Subcutaneous abdominal adipose tissue (tissue), 5 donors: ENCODE measurements around the gene CIBAR2.

ENCODE experiments used
- H3K27ac ChIP-seq: one replicate; pipeline ENCODE4 v1.7.0; 2013; ENCODE audit warnings: low read depth, mild to moderate bottlenecking, inconsistent platforms, low read length, moderate library complexity
- H3K27me3 ChIP-seq, 5 donors: one replicate each; pipeline ENCODE4 v1.7.0; 2013; ENCODE audit warnings: low read length in 5 of 5, inconsistent platforms in 1 of 5; ENCODE audit not compliant: control insufficient read depth in 5 of 5, insufficient read depth in 4 of 5
- H3K36me3 ChIP-seq, 5 donors: one replicate each; pipeline ENCODE4 v1.7.0; 2013; ENCODE audit warnings: low read length in 5 of 5; ENCODE audit not compliant: control insufficient read depth in 5 of 5, insufficient read depth in 5 of 5
- H3K4me1 ChIP-seq, 5 donors: one replicate each; pipeline ENCODE4 v1.7.0; 2013; ENCODE audit warnings: low read length in 5 of 5, mild to moderate bottlenecking in 3 of 5, moderate library complexity in 1 of 5; ENCODE audit not compliant: control insufficient read depth in 5 of 5, insufficient read depth in 5 of 5
- H3K4me3 ChIP-seq, 5 donors: one replicate each; pipeline ENCODE4 v1.7.0; 2013; ENCODE audit warnings: low read length in 5 of 5, low read depth in 1 of 5
- H3K9ac ChIP-seq, 5 donors: one replicate each; pipeline ENCODE4 v1.7.0; 2013; ENCODE audit warnings: low read length in 5 of 5, mild to moderate bottlenecking in 4 of 5, moderate library complexity in 3 of 5
- H3K9me3 ChIP-seq, 5 donors: one replicate each; pipeline ENCODE4 v1.7.0; 2013; ENCODE audit warnings: low read length in 5 of 5; ENCODE audit not compliant: control insufficient read depth in 5 of 5
- donor health status: healthy.
- donor health status: healthy.
- donor health status: healthy.
- donor health status: healthy.
- donor health status: healthy.

CIBAR2 gene

DNA sequence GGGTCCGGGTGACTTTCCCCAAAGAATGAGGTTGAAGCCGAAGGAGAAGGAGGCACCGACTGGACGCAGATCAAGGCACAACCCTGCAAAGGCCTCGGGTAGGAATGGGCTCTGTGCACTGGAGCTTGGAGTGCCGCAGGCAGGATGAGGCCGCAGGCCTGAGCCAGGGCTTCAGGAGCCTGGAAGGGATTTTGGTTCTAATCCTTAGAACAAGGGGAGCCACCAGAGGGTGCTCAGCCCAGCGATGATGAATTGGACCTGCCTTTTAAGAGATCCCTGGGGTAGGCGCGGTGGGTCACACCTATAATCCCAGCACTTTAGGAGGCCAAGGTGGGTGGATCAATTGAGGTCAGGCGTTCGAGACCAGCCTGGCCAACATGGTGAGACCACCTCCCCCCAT lies 8.1 kb downstream of the CIBAR2 start:
- Histone ChIP-seq H3K4me1 (peaks cover 0 to 8% (median 0%) of the 10 kb centered on the region in 5 donors), H3K27ac (no peak overlapping the region), H3K27me3 (no peaks in the 10 kb centered on the region), H3K9me3 (no peaks in the 10 kb centered on the region), H3K4me3 (no peak overlapping the region), H3K36me3 (no peaks in the 10 kb centered on the region), H3K9ac (no peak overlapping the region)

GRCh38 chr16:85103114-85104079 lies 8.9 kb downstream of the CIBAR2 start:
- Histone ChIP-seq H3K27ac (no peak overlapping the region), H3K36me3 (no peaks in the 10 kb centered on the region), H3K4me1 (peaks cover 0 to 8% (median 0%) of the 10 kb centered on the region in 5 donors), H3K4me3 (no peak overlapping the region), H3K27me3 (no peaks in the 10 kb centered on the region), H3K9ac (no peak overlapping the region), H3K9me3 (no peaks in the 10 kb centered on the region)

DNA sequence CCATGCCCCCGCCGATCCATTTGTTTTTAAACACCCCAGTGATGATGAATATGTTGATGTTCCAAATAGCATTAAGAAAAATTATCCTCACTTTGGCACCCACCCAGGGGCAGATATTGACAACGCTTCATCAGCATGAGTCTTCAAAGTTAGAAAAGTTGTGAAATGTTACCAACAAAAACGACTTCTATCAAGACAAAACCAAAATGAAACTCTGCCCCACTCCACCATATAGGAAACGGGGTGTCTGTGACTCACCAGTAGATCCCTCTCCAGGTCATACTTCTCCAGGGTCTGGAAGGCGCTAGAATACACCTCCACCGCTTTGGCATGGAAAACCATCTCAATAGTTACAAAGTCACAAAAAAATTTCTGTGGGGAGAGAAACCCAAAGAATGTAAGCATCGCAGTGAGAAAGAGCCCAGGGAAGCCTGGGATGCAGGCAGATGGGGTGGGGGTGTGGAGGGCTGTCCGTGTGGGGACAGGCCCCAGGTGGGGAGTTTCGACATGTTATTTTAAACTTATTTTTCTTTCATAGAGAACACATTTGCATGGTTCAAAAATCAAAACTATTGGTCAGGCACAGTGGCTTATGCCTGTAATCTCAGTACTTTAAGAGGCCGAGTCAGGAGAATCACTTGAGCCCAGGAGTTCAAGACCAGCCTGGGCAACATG lies 10.2 kb downstream of the CIBAR2 start:
- H3K27me3 ChIP-seq = peaks cover 0 to 5% (median 3%) of the 10 kb centered on the region in 5 donors
- H3K27ac ChIP-seq = no peak overlapping the region
- no peak overlapping the region for H3K9ac ChIP-seq
- no peaks in the 10 kb centered on the region for H3K9me3 ChIP-seq
- no peaks in the 10 kb centered on the region for H3K36me3 ChIP-seq
- H3K4me3 ChIP-seq = no peak overlapping the region
- peaks cover 0 to 8% (median 0%) of the 10 kb centered on the region in 5 donors for H3K4me1 ChIP-seq

DNA sequence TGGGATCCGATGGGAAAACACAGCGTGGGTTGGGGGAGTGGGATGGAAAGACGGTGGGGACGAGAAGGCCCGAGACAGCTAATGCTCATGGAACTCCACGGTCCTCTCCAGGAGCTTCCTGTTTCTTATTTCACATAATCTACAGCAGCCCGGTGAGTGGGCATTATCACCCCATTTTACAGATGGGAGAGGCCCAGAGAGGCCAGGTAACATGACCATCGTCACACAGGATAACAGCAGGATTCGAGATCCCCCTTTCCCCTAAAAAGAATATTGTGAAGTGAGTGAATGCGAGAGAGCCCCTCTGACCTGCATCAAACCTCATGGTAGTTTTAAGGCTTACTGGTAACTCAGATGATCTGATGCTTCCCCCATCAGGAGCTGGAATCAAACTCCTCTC lies 12.0 kb downstream of the CIBAR2 start:
- Histone ChIP-seq H3K4me3 (no peak overlapping the region), H3K36me3 (no peaks in the 10 kb centered on the region), H3K27me3 (peaks cover 0 to 14% (median 8%) of the 10 kb centered on the region in 5 donors), H3K9ac (no peak overlapping the region), H3K4me1 (peaks cover 0 to 6% (median 0%) of the 10 kb centered on the region in 5 donors), H3K27ac (no peak overlapping the region), H3K9me3 (no peaks in the 10 kb centered on the region)

DNA sequence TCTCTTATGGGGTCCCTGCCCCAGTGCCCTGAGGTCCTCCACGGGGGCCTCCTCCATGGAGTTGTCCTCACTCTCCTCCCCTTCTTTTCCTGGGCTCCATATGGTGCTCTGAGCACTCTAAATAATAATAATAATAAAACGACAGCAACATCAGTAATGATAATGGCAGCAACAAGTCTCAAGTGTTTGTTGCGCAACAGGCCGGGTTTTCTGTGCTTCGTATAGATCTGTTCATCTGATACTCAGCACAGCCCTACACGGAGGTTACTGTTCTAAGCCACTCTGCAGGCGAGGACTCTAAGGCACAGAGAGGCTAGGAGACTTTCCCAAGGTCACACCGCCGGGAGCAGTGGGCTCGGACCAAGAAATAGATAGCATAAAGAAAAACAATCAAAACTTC lies 13.7 kb downstream of the CIBAR2 start:
- H3K4me3 ChIP-seq = no peak overlapping the region
- peaks cover 6 to 21% (median 13%) of the 10 kb centered on the region in 5 donors for H3K27me3 ChIP-seq
- H3K27ac ChIP-seq = no peak overlapping the region
- H3K9me3 ChIP-seq = no peaks in the 10 kb centered on the region
- no peaks in the 10 kb centered on the region for H3K36me3 ChIP-seq
- H3K4me1 ChIP-seq = no peaks in the 10 kb centered on the region
- no peak overlapping the region for H3K9ac ChIP-seq

- H3K4me1 ChIP-seq = no peaks in the 10 kb centered on the region
- no peak overlapping the region for H3K27ac ChIP-seq
- H3K36me3 ChIP-seq = no peaks in the 10 kb centered on the region
- H3K4me3 ChIP-seq = no peak overlapping the region
- H3K9me3 ChIP-seq = no peaks in the 10 kb centered on the region
- peaks cover 6 to 21% (median 13%) of the 10 kb centered on the region in 5 donors for H3K27me3 ChIP-seq
- H3K9ac ChIP-seq = no peak overlapping the region
These were observed 15.4 kb downstream of the CIBAR2 start for GRCh38 chr16:85096921-85097320.

DNA sequence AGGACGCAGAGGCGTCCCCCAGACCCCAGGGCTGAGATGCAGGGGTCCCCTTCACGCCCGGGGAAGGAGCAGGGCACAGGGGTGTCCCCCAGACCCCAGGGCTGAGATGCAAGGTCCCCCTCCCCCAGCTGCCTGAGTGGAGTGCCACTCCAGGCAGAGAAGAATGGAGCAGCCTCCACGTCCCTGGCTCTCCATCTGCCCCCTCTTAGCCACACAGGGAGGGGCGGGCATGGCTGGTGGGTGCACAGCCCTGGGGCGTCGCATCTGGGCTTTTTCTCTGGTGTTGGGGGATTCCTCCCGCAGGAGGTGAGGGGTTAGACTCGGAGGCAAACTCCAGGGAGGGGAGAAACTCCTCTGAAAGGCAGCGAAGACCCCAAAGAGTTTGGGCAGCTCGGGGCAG lies 17.5 kb downstream of the CIBAR2 start:
- Histone ChIP-seq H3K4me3 (no peak overlapping the region), H3K27me3 (peaks cover 6 to 21% (median 13%) of the 10 kb centered on the region in 5 donors), H3K36me3 (no peaks in the 10 kb centered on the region), H3K4me1 (peaks cover 0 to 19% (median 4%) of the 10 kb centered on the region in 5 donors), H3K9me3 (no peaks in the 10 kb centered on the region), H3K27ac (no peak overlapping the region), H3K9ac (no peak overlapping the region)

DNA sequence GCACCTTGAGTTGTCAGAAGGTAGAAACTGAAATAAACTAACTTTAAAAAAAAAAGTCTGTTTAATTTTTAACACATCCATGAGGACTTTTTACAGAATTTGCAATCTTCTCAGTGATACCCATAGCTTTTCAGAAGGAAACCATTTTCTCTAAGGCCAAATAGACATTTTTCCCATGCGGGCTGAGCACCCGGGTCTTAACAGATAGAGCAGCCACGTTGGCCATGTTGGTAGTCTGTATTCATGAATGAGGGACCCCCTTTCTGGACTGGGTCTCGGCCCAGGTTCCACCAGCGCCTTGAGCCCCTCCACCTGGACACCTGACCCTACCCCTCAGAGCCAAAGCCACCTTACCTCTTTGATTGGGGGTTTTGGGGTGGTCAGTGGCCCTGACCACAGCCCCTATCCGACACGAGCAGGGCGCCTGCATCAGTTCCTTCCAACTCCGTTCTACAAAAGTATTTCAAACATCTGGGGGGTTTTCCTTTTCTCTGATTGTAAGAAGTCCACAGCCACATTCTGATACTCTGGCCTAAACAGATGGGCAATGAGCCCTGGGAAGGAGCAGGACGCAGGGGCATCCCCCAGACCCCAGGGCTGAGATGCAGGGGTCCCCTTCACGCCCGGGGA lies 18.0 kb downstream of the CIBAR2 start:
- H3K4me3 ChIP-seq = no peak overlapping the region
- peaks cover 0 to 21% (median 4%) of the 10 kb centered on the region in 5 donors for H3K4me1 ChIP-seq
- no peak overlapping the region for H3K27ac ChIP-seq
- H3K9me3 ChIP-seq = no peaks in the 10 kb centered on the region
- no peak overlapping the region for H3K9ac ChIP-seq
- H3K36me3 ChIP-seq = peaks cover 0 to 5% (median 0%) of the 10 kb centered on the region in 5 donors
- H3K27me3 ChIP-seq = peaks cover 6 to 21% (median 13%) of the 10 kb centered on the region in 5 donors

DNA sequence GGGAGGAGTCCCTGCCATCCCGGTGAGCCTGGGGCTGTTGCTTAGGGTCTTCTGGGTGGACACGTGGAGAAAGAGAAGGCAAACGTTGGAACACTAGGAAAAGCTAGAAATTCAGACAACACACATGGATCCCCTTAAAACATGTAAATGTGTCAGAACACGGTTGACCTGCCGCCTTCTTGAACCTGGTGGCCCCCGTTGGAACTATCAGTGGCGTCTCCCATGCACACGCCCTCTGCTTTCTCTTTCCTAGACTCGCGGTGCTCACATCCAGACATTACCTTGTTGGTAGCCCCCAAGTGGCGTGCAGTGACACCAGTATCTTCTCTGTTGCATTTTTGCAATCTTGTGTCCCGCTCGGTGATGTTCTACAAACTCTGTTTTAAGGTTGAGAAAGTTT lies 18.6 kb downstream of the CIBAR2 start:
- Histone ChIP-seq H3K9ac (no peak overlapping the region), H3K4me1 (peaks cover 0 to 21% (median 4%) of the 10 kb centered on the region in 5 donors), H3K36me3 (peaks cover 0 to 11% (median 0%) of the 10 kb centered on the region in 5 donors), H3K27ac (no peak overlapping the region), H3K4me3 (no peak overlapping the region), H3K9me3 (no peaks in the 10 kb centered on the region), H3K27me3 (peaks cover 6 to 21% (median 13%) of the 10 kb centered on the region in 5 donors)
